ENCODE results near the gene WWOX.

WWOX gene

DNA sequence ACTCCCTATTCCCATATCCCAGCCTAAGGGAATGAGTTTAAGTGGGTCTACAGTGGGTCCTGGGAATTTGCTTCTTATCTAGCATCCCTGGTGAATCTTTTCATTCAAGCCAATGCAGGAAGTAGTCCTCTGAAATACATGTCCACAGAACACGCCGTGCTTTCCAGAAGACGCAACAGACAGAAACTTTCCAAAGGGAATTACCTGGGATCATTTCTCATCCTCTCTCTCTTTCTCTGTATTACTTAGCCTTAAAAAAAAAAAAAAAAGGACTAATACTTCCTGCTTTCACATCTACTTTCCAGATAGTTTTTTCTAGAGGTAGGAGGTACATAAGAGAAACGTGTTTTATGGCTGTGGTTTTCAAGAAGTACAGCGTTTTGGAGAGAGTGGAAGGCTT lies 1002.0 kb downstream of the WWOX start:
- POLR2A ChIA-PET = no interaction called here

DNA sequence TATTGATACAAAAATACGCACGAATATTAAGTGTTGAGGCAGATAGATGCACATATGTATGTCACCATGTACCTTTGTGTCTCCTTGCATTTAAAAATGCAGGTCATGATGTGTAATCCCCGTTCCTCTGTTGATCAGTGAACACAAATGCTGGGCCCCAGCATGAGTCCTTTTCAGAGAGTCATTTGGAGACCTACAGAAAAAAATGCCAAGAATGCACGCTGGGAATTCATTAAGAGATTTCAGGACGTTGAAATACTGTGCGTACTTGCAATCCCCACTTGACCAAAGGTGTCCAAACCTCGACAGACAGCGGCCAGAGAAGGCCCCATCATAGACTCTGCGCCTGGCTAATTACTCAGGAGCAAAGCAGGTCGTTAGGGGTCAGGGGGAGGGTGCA lies 1005.1 kb downstream of the WWOX start:
- no peak for DNase-seq (ENCODE audit: low read depth, low spot score)
- CTCF ChIA-PET = no interaction called here
- POLR2A ChIA-PET = no interaction called here
- TF ChIP-seq, protein P1, sequence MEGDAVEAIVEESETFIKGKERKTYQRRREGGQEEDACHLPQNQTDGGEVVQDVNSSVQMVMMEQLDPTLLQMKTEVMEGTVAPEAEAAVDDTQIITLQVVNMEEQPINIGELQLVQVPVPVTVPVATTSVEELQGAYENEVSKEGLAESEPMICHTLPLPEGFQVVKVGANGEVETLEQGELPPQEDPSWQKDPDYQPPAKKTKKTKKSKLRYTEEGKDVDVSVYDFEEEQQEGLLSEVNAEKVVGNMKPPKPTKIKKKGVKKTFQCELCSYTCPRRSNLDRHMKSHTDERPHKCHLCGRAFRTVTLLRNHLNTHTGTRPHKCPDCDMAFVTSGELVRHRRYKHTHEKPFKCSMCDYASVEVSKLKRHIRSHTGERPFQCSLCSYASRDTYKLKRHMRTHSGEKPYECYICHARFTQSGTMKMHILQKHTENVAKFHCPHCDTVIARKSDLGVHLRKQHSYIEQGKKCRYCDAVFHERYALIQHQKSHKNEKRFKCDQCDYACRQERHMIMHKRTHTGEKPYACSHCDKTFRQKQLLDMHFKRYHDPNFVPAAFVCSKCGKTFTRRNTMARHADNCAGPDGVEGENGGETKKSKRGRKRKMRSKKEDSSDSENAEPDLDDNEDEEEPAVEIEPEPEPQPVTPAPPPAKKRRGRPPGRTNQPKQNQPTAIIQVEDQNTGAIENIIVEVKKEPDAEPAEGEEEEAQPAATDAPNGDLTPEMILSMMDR (IDR thresholded peaks at IDR 0.05; ENCODE audit: insufficient read depth, low read length, missing control alignments) = no peak
- H3K4me3 ChIP-seq (ENCODE audit: low read depth, low read length) = no peak overlapping the region

More for the DNA sequence above, 1002.0 kb downstream of the WWOX start:
- CTCF ChIA-PET = no interaction called here
- no peak overlapping the region for H3K4me3 ChIP-seq (ENCODE audit: low read depth, low read length)
- TF ChIP-seq, protein P1 (IDR thresholded peaks at IDR 0.05; ENCODE audit: insufficient read depth, low read length, missing control alignments) = no peak
- DNase-seq (ENCODE audit: low read depth, low spot score) = no peak

DNA sequence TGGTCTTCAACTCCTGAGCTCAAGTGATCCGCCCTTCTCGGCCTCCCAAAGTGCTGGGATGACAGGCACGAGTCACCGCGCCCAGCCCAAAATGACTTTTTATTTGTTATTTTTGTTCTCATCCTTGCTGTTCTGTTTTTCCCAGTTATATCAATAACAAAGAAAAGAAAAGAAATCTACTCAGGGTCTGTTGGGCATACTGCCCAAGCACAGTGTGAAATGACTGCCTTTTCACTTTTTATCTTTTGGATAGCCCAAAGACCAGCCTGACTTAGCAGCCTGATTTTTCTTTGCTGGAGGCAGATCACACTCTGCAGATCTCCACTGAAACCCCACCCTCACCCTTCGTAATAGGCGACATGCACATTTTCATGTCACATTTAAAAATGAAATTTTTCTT lies 1007.8 kb downstream of the WWOX start:
- ChIA-PET POLR2A (no interaction called here), CTCF (no interaction called here)
- no peak for DNase-seq (ENCODE audit: low read depth, low spot score)

DNA sequence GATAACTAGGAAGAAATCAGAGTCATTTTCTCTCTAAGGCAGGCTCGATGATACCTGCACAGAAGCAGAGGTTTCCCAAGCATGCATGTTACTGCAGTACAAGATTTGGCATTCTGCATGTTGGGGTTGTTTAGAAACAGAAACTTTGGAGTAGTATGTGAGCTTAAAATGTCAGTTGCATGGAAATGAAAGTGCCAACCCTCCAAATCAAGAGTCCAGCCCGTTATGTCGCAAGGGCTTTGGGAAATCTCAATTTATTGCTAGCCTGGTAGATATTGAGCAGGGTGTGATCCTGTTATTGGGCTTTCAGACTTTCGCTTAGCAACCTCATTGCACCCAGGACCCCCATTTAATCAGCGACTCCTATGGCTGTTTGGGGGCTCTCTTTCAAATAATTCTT lies 1010.3 kb downstream of the WWOX start:
- ChIA-PET CTCF (no interaction called here), POLR2A (no interaction called here)
- DNase-seq (ENCODE audit: low read depth, low spot score) = no peak
- TF ChIP-seq, protein P1 (IDR thresholded peaks at IDR 0.05; ENCODE audit: insufficient read depth, low read length, missing control alignments) = no peak
- H3K4me3 ChIP-seq (ENCODE audit: low read depth, low read length) = no peak overlapping the region

More for the DNA sequence above, 1007.8 kb downstream of the WWOX start:
- TF ChIP-seq, protein P1 (IDR thresholded peaks at IDR 0.05; ENCODE audit: insufficient read depth, low read length, missing control alignments) = no peak
- H3K4me3 ChIP-seq (ENCODE audit: low read depth, low read length) = no peak overlapping the region

DNA sequence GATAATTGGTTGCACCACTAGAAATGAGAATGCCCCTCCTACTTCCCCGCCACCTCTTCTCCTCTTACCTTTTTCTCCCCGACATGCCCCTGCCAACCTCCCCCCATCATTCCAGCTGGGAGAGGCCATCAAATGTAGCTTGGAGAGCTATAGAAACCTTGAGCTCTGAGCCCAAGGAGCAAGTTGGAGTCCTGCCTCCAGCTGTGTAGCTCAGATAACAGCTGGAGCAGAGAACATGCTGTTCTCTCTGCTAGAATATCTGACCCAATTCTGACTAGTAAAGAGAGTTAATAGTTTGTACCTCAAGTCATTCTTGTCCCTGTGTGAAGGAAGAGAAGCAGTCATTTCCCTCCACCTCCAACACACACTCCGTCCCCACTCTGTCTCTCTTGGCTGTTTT lies 1010.8 kb downstream of the WWOX start:
- no peak overlapping the region for H3K4me3 ChIP-seq (ENCODE audit: low read depth, low read length)
- no peak for DNase-seq (ENCODE audit: low read depth, low spot score)
- ChIA-PET POLR2A (no interaction called here), CTCF (no interaction called here)
- TF ChIP-seq, protein P1 (IDR thresholded peaks at IDR 0.05; ENCODE audit: insufficient read depth, low read length, missing control alignments) = no peak

DNA sequence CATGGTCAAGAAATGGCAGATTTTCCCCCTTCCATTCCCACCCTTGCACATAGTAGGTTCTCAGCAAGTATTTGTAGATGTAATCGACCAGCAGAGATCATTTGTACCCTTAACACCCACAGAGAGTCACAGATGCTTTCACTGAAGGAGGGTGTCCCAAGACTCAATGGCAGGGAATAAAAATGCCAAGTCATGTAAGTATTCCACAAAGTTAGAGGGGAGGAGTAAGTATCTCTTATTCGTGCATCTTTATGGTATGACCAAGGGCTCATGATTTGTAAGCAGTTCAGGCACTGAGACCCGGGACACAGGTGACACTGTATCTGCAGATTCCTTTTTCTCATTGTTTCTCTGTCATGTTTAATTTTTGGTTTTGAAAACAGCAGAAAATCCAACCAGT lies 1011.5 kb downstream of the WWOX start:
- no peak overlapping the region for H3K4me3 ChIP-seq (ENCODE audit: low read depth, low read length)
- ChIA-PET CTCF (no interaction called here), POLR2A (no interaction called here)
- TF ChIP-seq, protein P1 (IDR thresholded peaks at IDR 0.05; ENCODE audit: insufficient read depth, low read length, missing control alignments) = no peak
- no peak for DNase-seq (ENCODE audit: low read depth, low spot score)

Data from AG04449 (cell line).